Measurements from ENCODE around the gene SLC30A7. TPM values are rescaled to one million over a fixed set of nuclear protein-coding genes. Genes with fewer than 3 reads are reported as not detected.

SLC30A7 gene
- total and polyA plus RNA-seq, 2 of the 13 experiments (the other 11 are each of a cell fraction or from before 2014, with no cell fraction given), result 8.3 to 40.8 TPM

GRCh38 chr1:101004061-101004460 is 108.2 kb downstream of the SLC30A7 start (continued):
- TF ChIP-seq REXO4 (CRISPR knock-in tag; IDR thresholded peaks at IDR 0.05; ENCODE audit: borderline replicate concordance) (no peak), SMAD3 (CRISPR knock-in tag; IDR thresholded peaks at IDR 0.05) (peak; percentile 88), MAFG (CRISPR knock-in tag; IDR thresholded peaks at IDR 0.05) (no peak), HNF4A (CRISPR knock-in tag; IDR thresholded peaks at IDR 0.05) (peak; percentile 92), REST (IDR thresholded peaks at IDR 0.05; ENCODE audit: borderline replicate concordance in 1 of 2, low read depth in 1 of 2, low read length in 2 of 2) (peak in 1 of 2 experiments; percentile 65; a peak in 1 of 4 replicates), ZFP90 (CRISPR knock-in tag; IDR thresholded peaks at IDR 0.05; ENCODE audit: borderline replicate concordance) (no peak), KAT8 (CRISPR knock-in tag; IDR thresholded peaks at IDR 0.05) (peak; percentile 64; the same call in 1 of the 2 replicates), ZIK1 (CRISPR knock-in tag; IDR thresholded peaks at IDR 0.05; ENCODE audit: borderline replicate concordance, low read depth) (no peak), SSRP1 (CRISPR knock-in tag; IDR thresholded peaks at IDR 0.05) (no peak), SOX13 (IDR thresholded peaks at IDR 0.05) (peak; percentile 99), SOX13 (CRISPR knock-in tag; conservative IDR thresholded peaks at IDR 0.05 in 1 of 2, IDR thresholded peaks at IDR 0.05 in 1 of 2) (peak in 1 of 2 experiments; percentile 100; a peak in 2 of 4 replicates), PHF21A (CRISPR knock-in tag; IDR thresholded peaks at IDR 0.05) (peak; percentile 91), NFIC (IDR thresholded peaks at IDR 0.05; ENCODE audit: low read length) (peak; percentile 85), KLF6 (CRISPR knock-in tag; IDR thresholded peaks at IDR 0.05) (peak; percentile 50; the same call in 1 of the 2 replicates), DNMT3B (CRISPR knock-in tag; conservative IDR thresholded peaks at IDR 0.05) (no peak), MBD4 (IDR thresholded peaks at IDR 0.05; ENCODE audit: borderline replicate concordance, low read length) (0 out of 2 replicates have a peak, but pooled peaks have one; percentile 69), ASH2L (IDR thresholded peaks at IDR 0.05; ENCODE audit: insufficient read length, low read depth, low read length) (no peak), GFI1 (CRISPR knock-in tag; IDR thresholded peaks at IDR 0.05; ENCODE audit: borderline replicate concordance) (peak; percentile 100), TGIF2 (CRISPR knock-in tag; IDR thresholded peaks at IDR 0.05) (peak; percentile 54; the same call in 1 of the 2 replicates), XRCC5 (optimal IDR thresholded peaks at IDR 0.05; ENCODE audit: low read length) (no peak), FOXP1 (IDR thresholded peaks at IDR 0.05) (no peak), FOXP1 (CRISPR knock-in tag; IDR thresholded peaks at IDR 0.05) (peak; percentile 85)
- TF ChIP-seq, protein P1, sequence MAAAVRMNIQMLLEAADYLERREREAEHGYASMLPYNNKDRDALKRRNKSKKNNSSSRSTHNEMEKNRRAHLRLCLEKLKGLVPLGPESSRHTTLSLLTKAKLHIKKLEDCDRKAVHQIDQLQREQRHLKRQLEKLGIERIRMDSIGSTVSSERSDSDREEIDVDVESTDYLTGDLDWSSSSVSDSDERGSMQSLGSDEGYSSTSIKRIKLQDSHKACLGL (CRISPR knock-in tag; IDR thresholded peaks at IDR 0.05), result no peak
- TF ChIP-seq, protein P2, sequence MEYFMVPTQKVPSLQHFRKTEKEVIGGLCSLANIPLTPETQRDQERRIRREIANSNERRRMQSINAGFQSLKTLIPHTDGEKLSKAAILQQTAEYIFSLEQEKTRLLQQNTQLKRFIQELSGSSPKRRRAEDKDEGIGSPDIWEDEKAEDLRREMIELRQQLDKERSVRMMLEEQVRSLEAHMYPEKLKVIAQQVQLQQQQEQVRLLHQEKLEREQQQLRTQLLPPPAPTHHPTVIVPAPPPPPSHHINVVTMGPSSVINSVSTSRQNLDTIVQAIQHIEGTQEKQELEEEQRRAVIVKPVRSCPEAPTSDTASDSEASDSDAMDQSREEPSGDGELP (IDR thresholded peaks at IDR 0.05; ENCODE audit: borderline replicate concordance, low read depth), result peak; percentile 37; the same call in 1 of the 2 replicates
- TF ChIP-seq, protein P3, sequence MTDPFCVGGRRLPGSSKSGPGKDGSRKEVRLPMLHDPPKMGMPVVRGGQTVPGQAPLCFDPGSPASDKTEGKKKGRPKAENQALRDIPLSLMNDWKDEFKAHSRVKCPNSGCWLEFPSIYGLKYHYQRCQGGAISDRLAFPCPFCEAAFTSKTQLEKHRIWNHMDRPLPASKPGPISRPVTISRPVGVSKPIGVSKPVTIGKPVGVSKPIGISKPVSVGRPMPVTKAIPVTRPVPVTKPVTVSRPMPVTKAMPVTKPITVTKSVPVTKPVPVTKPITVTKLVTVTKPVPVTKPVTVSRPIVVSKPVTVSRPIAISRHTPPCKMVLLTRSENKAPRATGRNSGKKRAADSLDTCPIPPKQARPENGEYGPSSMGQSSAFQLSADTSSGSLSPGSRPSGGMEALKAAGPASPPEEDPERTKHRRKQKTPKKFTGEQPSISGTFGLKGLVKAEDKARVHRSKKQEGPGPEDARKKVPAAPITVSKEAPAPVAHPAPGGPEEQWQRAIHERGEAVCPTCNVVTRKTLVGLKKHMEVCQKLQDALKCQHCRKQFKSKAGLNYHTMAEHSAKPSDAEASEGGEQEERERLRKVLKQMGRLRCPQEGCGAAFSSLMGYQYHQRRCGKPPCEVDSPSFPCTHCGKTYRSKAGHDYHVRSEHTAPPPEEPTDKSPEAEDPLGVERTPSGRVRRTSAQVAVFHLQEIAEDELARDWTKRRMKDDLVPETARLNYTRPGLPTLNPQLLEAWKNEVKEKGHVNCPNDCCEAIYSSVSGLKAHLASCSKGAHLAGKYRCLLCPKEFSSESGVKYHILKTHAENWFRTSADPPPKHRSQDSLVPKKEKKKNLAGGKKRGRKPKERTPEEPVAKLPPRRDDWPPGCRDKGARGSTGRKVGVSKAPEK (CRISPR knock-in tag; IDR thresholded peaks at IDR 0.05; ENCODE audit: borderline replicate concordance), result no peak
